Activated CD4-positive, alpha-beta T cell treated with anti-CD3 and anti-CD28 coated beads for 36 hours (primary cell): ENCODE results near the gene FAM120B. TPM values are rescaled to one million over a fixed set of nuclear protein-coding genes. Genes with fewer than 3 reads are reported as not detected.

Experiments used
- microRNA-seq: library from miRNA; unstranded; fragments of <30 nt; microRNA quantifications from one replicate; pipeline ENCODE4 v1.2.0, GENCODE V29; 2021; ENCODE audit warnings: borderline replicate concordance
- total RNA-seq, 2 experiments: library from RNA; stranded (reverse); gene quantifications; one replicate each; pipeline ENCODE4 v1.2.3, GENCODE V29; 2021

Gene FAM120B
- total RNA-seq, 2 experiments from 2014 or later, result 21.9 to 26.3 TPM

Small RNAs within 50 kb of the gene (microRNA-seq; reads per million reads assigned to microRNA genes)
- not detected for gene MIR4644

Other genes with a start within 250 kb of the FAM120B start
- under 1 TPM; 0.54 to 0.91 TPM for gene DLL1, start 15.7 kb upstream of the FAM120B start, total RNA-seq
- gene PSMB1, start 246.5 kb downstream of the FAM120B start, total RNA-seq, result 100 to 1,000 TPM; 129 to 245 TPM
- gene TBP, start 247.6 kb downstream of the FAM120B start, total RNA-seq, result 10 to 100 TPM; 23.9 to 27.4 TPM